Stimulated activated naive CD8-positive, alpha-beta T cell treated with anti-CD3 and anti-CD28 coated beads, Interleukin-15, Interleukin-2, amounts not matched to agents 100 U/mL and 50 U/mL, for 24 hours (primary cell): ENCODE results near the gene IL22.

ENCODE experiments used
- ATAC-seq: fragments of 150-1000 bp; cut with Tn5 transposase; one replicate; pipeline ENCODE4 v1.10.0; 2021
- DNase-seq: peaks from one replicate; pipeline ENCODE4 v3.0.0; 2021

Gene IL22

GRCh38 chr12:68253504-68253903, at the start of gene IL22:
Gene IL22 (minus strand): TSS chr12:68253604. CDS start chr12:68253448, 156 bp downstream.
- DNase-seq (no peak), ATAC-seq (no peak)

GRCh38 chr12:68297929-68298328, 44.5 kb upstream of the IL22 start:
- no peak for DNase-seq

GRCh38 chr12:68294251-68294650, 40.8 kb upstream of the IL22 start:
- DNase-seq (no peak), ATAC-seq (no peak)

More at GRCh38 chr12:68297929-68298328, 44.5 kb upstream of the IL22 start:
- ATAC-seq, result no peak

GRCh38 chr12:68293347-68293746, 39.9 kb upstream of the IL22 start:
- no peak for DNase-seq
- no peak for ATAC-seq

GRCh38 chr12:68292151-68292943, 38.9 kb upstream of the IL22 start:
- DNase-seq (no peak), ATAC-seq (no peak)

GRCh38 chr12:68291396-68292036, 38.1 kb upstream of the IL22 start:
- ATAC-seq (no peak), DNase-seq (no peak)

GRCh38 chr12:68290126-68290525, 36.7 kb upstream of the IL22 start:
- ATAC-seq (peak; percentile 95), DNase-seq (no peak)

GRCh38 chr12:68287106-68287505, 33.7 kb upstream of the IL22 start:
- ATAC-seq, result no peak
- DNase-seq, result no peak

- DNase-seq (no peak), ATAC-seq (no peak)
These were observed 33.0 kb upstream of the IL22 start for GRCh38 chr12:68286396-68286795.

- no peak for DNase-seq
- no peak for ATAC-seq
These were observed 32.1 kb upstream of the IL22 start for GRCh38 chr12:68285541-68285940.

GRCh38 chr12:68281322-68282077, 28.1 kb upstream of the IL22 start:
- DNase-seq, result no peak
- peak; percentile 73 for ATAC-seq

- DNase-seq (no peak), ATAC-seq (no peak)
These were observed 26.8 kb upstream of the IL22 start for GRCh38 chr12:68280240-68280639.

- DNase-seq (no peak), ATAC-seq (no peak)
These were observed 26.0 kb upstream of the IL22 start for GRCh38 chr12:68279227-68280054.

- DNase-seq (no peak), ATAC-seq (no peak)
These were observed 23.1 kb upstream of the IL22 start for GRCh38 chr12:68276402-68276930.

GRCh38 chr12:68272732-68273131, 19.3 kb upstream of the IL22 start:
- ATAC-seq, result no peak
- no peak for DNase-seq

- no peak for ATAC-seq
- no peak for DNase-seq
These were observed 17.9 kb upstream of the IL22 start for GRCh38 chr12:68271346-68271745.

- DNase-seq (no peak), ATAC-seq (no peak)
These were observed 17.0 kb upstream of the IL22 start for GRCh38 chr12:68270358-68270757.

- DNase-seq (no peak), ATAC-seq (peak; percentile 81)
These were observed 16.4 kb upstream of the IL22 start for GRCh38 chr12:68269779-68270178.

GRCh38 chr12:68268967-68269366, 15.6 kb upstream of the IL22 start:
- no peak for ATAC-seq

GRCh38 chr12:68267892-68268396, 14.5 kb upstream of the IL22 start:
- peak; percentile 37 for DNase-seq
- ATAC-seq, result peak; percentile 63

More at GRCh38 chr12:68268967-68269366, 15.6 kb upstream of the IL22 start:
- DNase-seq, result no peak

GRCh38 chr12:68264857-68265256, 11.5 kb upstream of the IL22 start:
- no peak for ATAC-seq
- no peak for DNase-seq
